Stimulated activated memory B cell treated with anti-CD40 and anti-IgM and Interleukin-4, amounts not matched to agents 10 μg/mL and 1 μg/mL and 100 μg/mL, for 72 hours (primary cell): ENCODE results near the gene MGAT5B.
A peak's percentile ranks its signal among the peaks of the same experiment; 100 is the strongest.

Experiments used
- ATAC-seq: fragments of 150-1000 bp; cut with Tn5 transposase; 2 replicates; pipeline ENCODE4 v1.10.0; 2021
- H3K27ac Mint-ChIP-seq: one replicate; pipeline ENCODE4 v1.8.0; 2022; ENCODE audit warnings: mild to moderate bottlenecking, mixed read lengths
- H3K27me3 Mint-ChIP-seq: one replicate; pipeline ENCODE4 v1.8.0; 2022; ENCODE audit warnings: mixed read lengths
- H3K36me3 Mint-ChIP-seq: one replicate; pipeline ENCODE4 v1.8.0; 2022; ENCODE audit warnings: mixed read lengths
- H3K4me1 Mint-ChIP-seq: one replicate; pipeline ENCODE4 v1.8.0; 2022; ENCODE audit warnings: mixed read lengths
- H3K4me3 Mint-ChIP-seq: one replicate; pipeline ENCODE4 v1.8.0; 2022; ENCODE audit warnings: mild to moderate bottlenecking, moderate library complexity, mixed read lengths
- H3K9me3 Mint-ChIP-seq: one replicate; pipeline ENCODE4 v1.8.0; 2022; ENCODE audit warnings: mixed read lengths

Gene MGAT5B

DNA sequence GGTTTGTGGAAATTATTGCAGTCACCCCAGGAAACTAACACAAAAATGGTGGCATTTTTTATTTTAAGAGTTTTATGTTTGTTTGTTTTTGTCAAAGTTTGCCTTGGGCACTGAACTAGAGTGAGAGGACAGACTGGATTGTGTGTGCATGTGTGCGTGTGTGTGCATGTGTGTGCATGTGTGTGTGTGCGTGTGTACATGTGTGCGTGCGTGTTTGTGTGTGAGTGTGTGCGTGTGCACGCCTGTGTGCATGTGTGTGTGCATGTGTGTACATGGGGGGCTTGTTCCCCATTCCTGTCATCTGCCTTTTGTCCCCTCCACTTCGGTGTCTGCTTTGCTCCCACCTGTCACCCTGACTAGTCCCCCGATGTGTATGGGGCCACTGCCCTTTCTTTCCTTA, 32.5 kb downstream of the MGAT5B start:
- peaks cover 41% of the 10 kb centered on the region for H3K27me3 Mint-ChIP-seq
- H3K27ac Mint-ChIP-seq: no peak overlapping the region
- no peaks in the 10 kb centered on the region for H3K4me1 Mint-ChIP-seq
- H3K4me3 Mint-ChIP-seq: no peak overlapping the region
- no peaks in the 10 kb centered on the region for H3K36me3 Mint-ChIP-seq
- ATAC-seq: no peak
- no peaks in the 10 kb centered on the region for H3K9me3 Mint-ChIP-seq

- peaks cover 5% of the 10 kb centered on the region for H3K4me1 Mint-ChIP-seq
- no peaks in the 10 kb centered on the region for H3K9me3 Mint-ChIP-seq
- no peak overlapping the region for H3K4me3 Mint-ChIP-seq
- peaks cover 50% of the 10 kb centered on the region for H3K27me3 Mint-ChIP-seq
- no peak for ATAC-seq
- H3K36me3 Mint-ChIP-seq: no peaks in the 10 kb centered on the region
- H3K27ac Mint-ChIP-seq: no peak overlapping the region
Observed at GRCh38 chr17:76901542-76902197, 33.5 kb downstream of the MGAT5B start.

- H3K36me3 Mint-ChIP-seq: no peaks in the 10 kb centered on the region
- peaks cover 57% of the 10 kb centered on the region for H3K27me3 Mint-ChIP-seq
- no peak overlapping the region for H3K4me3 Mint-ChIP-seq
- no peak overlapping the region for H3K27ac Mint-ChIP-seq
- no peaks in the 10 kb centered on the region for H3K9me3 Mint-ChIP-seq
- H3K4me1 Mint-ChIP-seq: peaks cover 5% of the 10 kb centered on the region
- ATAC-seq: no peak
Observed at GRCh38 chr17:76902476-76902875, 34.3 kb downstream of the MGAT5B start.

DNA sequence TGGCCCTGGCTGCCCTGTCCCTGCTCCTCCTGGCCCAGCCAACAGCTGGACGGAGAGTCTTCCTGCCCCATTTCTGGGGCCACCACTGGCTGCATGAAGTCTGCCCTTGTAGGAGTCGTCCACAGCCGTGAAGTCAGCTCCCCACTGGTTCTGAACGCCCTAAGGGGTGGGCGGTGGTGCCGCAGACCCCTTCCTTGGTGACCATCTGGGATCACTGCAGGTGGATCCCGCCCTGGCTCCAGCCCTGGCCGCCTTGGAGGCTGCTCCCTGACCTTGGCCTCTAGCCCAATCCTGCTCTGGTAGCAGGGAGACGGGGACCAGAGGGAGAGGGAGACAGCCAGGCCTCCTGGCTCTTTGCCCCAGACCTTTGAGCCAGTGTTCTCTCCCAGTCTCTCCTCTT, 35.4 kb downstream of the MGAT5B start:
- H3K27me3 Mint-ChIP-seq: peaks cover 68% of the 10 kb centered on the region
- H3K9me3 Mint-ChIP-seq: no peaks in the 10 kb centered on the region
- no peak overlapping the region for H3K27ac Mint-ChIP-seq
- H3K36me3 Mint-ChIP-seq: no peaks in the 10 kb centered on the region
- peaks cover 5% of the 10 kb centered on the region for H3K4me1 Mint-ChIP-seq
- H3K4me3 Mint-ChIP-seq: no peak overlapping the region
- no peak for ATAC-seq

DNA sequence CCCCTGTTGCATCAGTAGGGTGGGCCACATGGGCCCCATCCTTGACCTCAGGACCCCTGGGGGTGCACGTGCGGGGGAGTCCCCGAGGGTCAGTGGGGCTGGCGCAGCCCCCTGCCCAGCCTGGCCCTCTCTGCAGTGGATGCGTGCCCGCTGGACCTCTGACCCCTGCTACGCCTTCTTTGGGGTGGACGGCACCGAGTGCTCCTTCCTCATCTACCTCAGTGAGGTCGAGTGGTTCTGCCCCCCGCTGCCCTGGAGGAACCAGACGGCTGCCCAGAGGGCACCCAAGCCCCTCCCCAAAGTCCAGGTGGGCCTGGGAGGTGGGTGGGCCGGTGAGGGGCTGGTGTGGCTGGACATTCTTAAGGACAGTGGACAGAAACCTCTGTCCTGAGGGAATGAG, 35.9 kb downstream of the MGAT5B start:
- peaks cover 72% of the 10 kb centered on the region for H3K27me3 Mint-ChIP-seq
- H3K27ac Mint-ChIP-seq: no peak overlapping the region
- ATAC-seq: peak; percentile 53
- no peaks in the 10 kb centered on the region for H3K9me3 Mint-ChIP-seq
- H3K4me3 Mint-ChIP-seq: no peak overlapping the region
- no peaks in the 10 kb centered on the region for H3K36me3 Mint-ChIP-seq
- peaks cover 5% of the 10 kb centered on the region for H3K4me1 Mint-ChIP-seq

GRCh38 chr17:76905036-76905435, 36.8 kb downstream of the MGAT5B start:
- no peak for ATAC-seq
- Mint-ChIP-seq H3K9me3 (no peaks in the 10 kb centered on the region), H3K4me1 (peaks cover 5% of the 10 kb centered on the region), H3K27me3 (peaks cover 78% of the 10 kb centered on the region), H3K27ac (no peak overlapping the region), H3K36me3 (no peaks in the 10 kb centered on the region), H3K4me3 (no peak overlapping the region)

DNA sequence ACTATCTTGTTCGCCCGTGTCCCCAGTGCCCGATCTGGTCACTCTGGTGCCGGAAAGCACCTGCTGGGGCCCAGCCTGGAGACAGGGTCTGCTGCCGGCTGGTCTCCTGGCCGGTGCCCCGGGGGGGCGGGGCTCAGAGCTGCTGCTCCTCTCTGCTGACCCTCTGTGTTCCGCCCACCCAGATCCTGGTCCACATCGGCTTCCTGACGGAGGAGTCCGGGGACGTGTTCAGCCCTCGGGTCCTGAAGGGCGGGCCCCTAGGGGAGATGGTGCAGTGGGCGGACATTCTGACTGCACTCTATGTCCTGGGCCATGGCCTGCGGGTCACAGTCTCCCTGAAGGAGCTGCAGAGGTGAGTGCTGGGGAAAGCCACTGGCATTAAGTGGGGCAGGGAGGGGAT, 37.6 kb downstream of the MGAT5B start:
- H3K9me3 Mint-ChIP-seq: no peaks in the 10 kb centered on the region
- no peak overlapping the region for H3K4me3 Mint-ChIP-seq
- H3K36me3 Mint-ChIP-seq: no peaks in the 10 kb centered on the region
- ATAC-seq: no peak
- H3K27me3 Mint-ChIP-seq: peaks cover 78% of the 10 kb centered on the region
- H3K27ac Mint-ChIP-seq: no peak overlapping the region
- H3K4me1 Mint-ChIP-seq: peaks cover 5% of the 10 kb centered on the region

GRCh38 chr17:76906463-76906862, 38.3 kb downstream of the MGAT5B start:
- H3K27ac Mint-ChIP-seq: no peak overlapping the region

DNA sequence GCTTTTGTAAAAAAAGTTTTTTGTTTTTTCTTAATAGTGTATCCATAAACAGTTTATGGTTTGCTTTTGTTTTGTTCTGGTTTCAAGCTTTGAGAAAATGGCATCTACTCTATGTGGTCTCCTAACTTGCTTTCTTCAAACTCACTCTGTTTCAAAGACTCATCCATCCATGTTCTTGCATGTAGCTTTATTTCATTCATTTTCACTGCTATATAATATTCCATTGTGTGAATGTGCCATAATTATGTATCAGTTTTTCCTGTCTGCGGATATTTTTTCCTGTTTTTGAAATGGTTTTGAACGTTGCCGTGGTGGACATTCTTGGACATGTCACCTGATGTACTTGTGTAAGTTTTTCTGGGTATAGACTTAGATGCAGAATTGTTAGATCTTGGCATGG, 39.1 kb downstream of the MGAT5B start:
- Mint-ChIP-seq H3K27me3 (peaks cover 86% of the 10 kb centered on the region), H3K27ac (no peak overlapping the region), H3K4me3 (no peak overlapping the region), H3K4me1 (peaks cover 5% of the 10 kb centered on the region), H3K36me3 (no peaks in the 10 kb centered on the region), H3K9me3 (no peaks in the 10 kb centered on the region)
- ATAC-seq: no peak

More at GRCh38 chr17:76906463-76906862, 38.3 kb downstream of the MGAT5B start:
- Mint-ChIP-seq H3K36me3 (no peaks in the 10 kb centered on the region), H3K4me1 (peaks cover 5% of the 10 kb centered on the region), H3K4me3 (no peak overlapping the region), H3K9me3 (no peaks in the 10 kb centered on the region), H3K27me3 (peaks cover 81% of the 10 kb centered on the region)
- no peak for ATAC-seq

GRCh38 chr17:76909971-76910760, 42.0 kb downstream of the MGAT5B start:
- Mint-ChIP-seq H3K9me3 (no peaks in the 10 kb centered on the region), H3K27ac (no peak overlapping the region), H3K36me3 (no peaks in the 10 kb centered on the region), H3K27me3 (peaks cover 93% of the 10 kb centered on the region), H3K4me3 (no peak overlapping the region), H3K4me1 (peaks cover 5% of the 10 kb centered on the region)
- ATAC-seq: no peak

- H3K9me3 Mint-ChIP-seq: no peaks in the 10 kb centered on the region
- H3K27ac Mint-ChIP-seq: no peak overlapping the region
- ATAC-seq: no peak
- H3K4me3 Mint-ChIP-seq: no peak overlapping the region
- no peaks in the 10 kb centered on the region for H3K36me3 Mint-ChIP-seq
- H3K4me1 Mint-ChIP-seq: peaks cover 2% of the 10 kb centered on the region
- H3K27me3 Mint-ChIP-seq: peaks cover 92% of the 10 kb centered on the region
Observed at GRCh38 chr17:76911299-76912017, 43.3 kb downstream of the MGAT5B start.

DNA sequence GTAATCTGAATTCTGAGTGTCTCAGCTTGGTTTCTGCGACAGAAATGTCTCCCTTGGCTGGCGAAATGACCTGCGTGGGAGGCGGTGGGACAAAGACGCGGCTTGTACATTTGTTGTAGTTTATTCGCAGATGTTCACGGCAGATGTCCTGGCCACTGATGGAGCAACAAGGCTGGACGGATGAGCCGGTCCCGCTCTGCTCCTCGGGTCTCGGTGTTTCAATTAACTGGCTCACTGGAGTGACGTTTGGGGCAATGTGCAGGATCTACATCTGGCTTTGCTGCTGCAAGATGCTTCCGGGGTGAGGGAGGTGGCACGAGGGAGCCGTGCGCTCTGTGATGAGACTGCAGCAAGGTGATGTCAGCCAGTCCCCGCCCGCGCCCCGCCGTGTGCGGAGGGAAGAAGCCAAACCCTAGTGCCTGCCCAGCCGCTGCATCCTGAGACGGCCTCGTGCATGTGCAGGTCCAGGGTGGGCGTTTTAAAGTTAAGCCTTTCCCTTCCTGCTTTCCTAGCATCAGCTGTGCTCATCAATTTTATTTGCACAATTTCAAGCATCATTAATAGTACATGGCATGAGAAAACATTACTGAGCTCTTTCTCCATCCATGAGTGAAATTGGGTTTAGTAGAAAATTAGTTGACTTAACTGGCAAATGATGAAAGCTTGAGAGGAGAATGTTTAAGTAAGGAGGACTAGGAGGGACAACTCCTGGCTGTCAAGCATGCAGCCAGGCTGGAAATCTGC, 44.4 kb downstream of the MGAT5B start:
- ATAC-seq: no peak
- H3K27me3 Mint-ChIP-seq: peaks cover 93% of the 10 kb centered on the region
- H3K4me3 Mint-ChIP-seq: no peak overlapping the region
- no peak overlapping the region for H3K27ac Mint-ChIP-seq
- H3K9me3 Mint-ChIP-seq: no peaks in the 10 kb centered on the region
- no peaks in the 10 kb centered on the region for H3K36me3 Mint-ChIP-seq
- H3K4me1 Mint-ChIP-seq: no peaks in the 10 kb centered on the region

DNA sequence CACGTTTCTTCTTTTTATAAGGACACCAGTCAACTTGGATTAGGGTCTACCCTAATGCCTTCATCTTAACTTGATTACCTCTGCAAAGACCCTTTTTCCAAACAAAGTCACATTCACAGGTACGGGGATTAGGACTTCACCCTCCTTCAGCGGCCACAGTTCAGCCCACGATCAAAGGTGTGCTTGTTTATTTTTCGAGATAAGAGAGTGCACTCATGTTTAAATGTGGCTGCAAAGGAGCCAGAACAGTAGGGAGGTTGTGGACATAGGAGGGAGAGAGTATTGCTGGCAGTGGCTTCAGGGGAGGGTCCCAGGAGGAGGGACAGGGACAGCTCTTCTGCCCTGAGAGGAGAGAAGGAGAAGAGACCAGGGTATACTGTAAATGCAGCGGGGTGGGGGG, 46.7 kb downstream of the MGAT5B start:
- H3K27me3 Mint-ChIP-seq: peaks cover 78% of the 10 kb centered on the region
- no peaks in the 10 kb centered on the region for H3K4me1 Mint-ChIP-seq
- no peak overlapping the region for H3K27ac Mint-ChIP-seq
- ATAC-seq: no peak
- H3K36me3 Mint-ChIP-seq: no peaks in the 10 kb centered on the region
- no peak overlapping the region for H3K4me3 Mint-ChIP-seq
- H3K9me3 Mint-ChIP-seq: no peaks in the 10 kb centered on the region

- Mint-ChIP-seq H3K4me3 (no peak overlapping the region), H3K27ac (no peak overlapping the region), H3K36me3 (no peaks in the 10 kb centered on the region), H3K9me3 (no peaks in the 10 kb centered on the region), H3K27me3 (peaks cover 78% of the 10 kb centered on the region), H3K4me1 (no peaks in the 10 kb centered on the region)
- ATAC-seq: no peak
Observed at GRCh38 chr17:76915840-76916510, 47.8 kb downstream of the MGAT5B start.

- Mint-ChIP-seq H3K9me3 (no peaks in the 10 kb centered on the region), H3K36me3 (no peaks in the 10 kb centered on the region), H3K4me1 (no peaks in the 10 kb centered on the region), H3K4me3 (no peak overlapping the region), H3K27ac (no peak overlapping the region), H3K27me3 (peaks cover 82% of the 10 kb centered on the region)
- no peak for ATAC-seq
Observed at GRCh38 chr17:76917829-76918228, 49.6 kb downstream of the MGAT5B start.
